ENCODE data around the gene CPNE1. TPM values are rescaled to one million over a fixed set of nuclear protein-coding genes. Genes with fewer than 3 reads are reported as not detected.

CPNE1 gene
- total RNA-seq, 3 donors from 2014 or later (not counting 1 experiment from before 2014, with no cell fraction given), result 298 to 342 (median 334) TPM

- intact Hi-C loops (cut with micrococcal nuclease), result no loop called here
- WGBS (ENCODE audit: insufficient coverage), result 69% methylated on average over 2 of the region's 2 CpGs
- no peaks in the 10 kb centered on the region for H3K9me3 Mint-ChIP-seq
- no peak for TF ChIP-seq CTCF (IDR thresholded peaks at IDR 0.05)
- H3K27ac Mint-ChIP-seq, result no peak overlapping the region
- no peaks in the 10 kb centered on the region for H3K36me3 Mint-ChIP-seq
- no peaks in the 10 kb centered on the region for H3K4me1 Mint-ChIP-seq
- DNase-seq, result no peak
- H3K4me3 Mint-ChIP-seq, result no peak overlapping the region
- H3K27me3 Mint-ChIP-seq (ENCODE audit: low read depth in 2 of 2), result peaks cover 6 to 12% of the 10 kb centered on the region in 2 donors
- H3K9me3 ChIP-seq (ENCODE audit: control insufficient read depth, insufficient read depth, low read length), result no peaks in the 10 kb centered on the region
- no peaks in the 10 kb centered on the region for H3K4me1 ChIP-seq (ENCODE audit: control insufficient read depth, insufficient read depth, low read length)
- no peak for ATAC-seq
- H3K27me3 ChIP-seq (ENCODE audit: control insufficient read depth, insufficient read depth, low read length), result no peaks in the 10 kb centered on the region
- no peaks in the 10 kb centered on the region for H3K36me3 ChIP-seq (ENCODE audit: control insufficient read depth, insufficient read depth, low read length)
- no peak overlapping the region for H3K27ac ChIP-seq (ENCODE audit: low read length)
- no peak overlapping the region for H3K4me3 ChIP-seq (ENCODE audit: low read length)
Measured at GRCh38 chr20:35592339-35592974, 72.2 kb downstream of the CPNE1 start.

- 89% methylated on average over 14 of the region's 14 CpGs for WGBS (ENCODE audit: insufficient coverage)
- no peaks in the 10 kb centered on the region for H3K9me3 Mint-ChIP-seq
- H3K27me3 ChIP-seq (ENCODE audit: control insufficient read depth, insufficient read depth, low read length), result no peaks in the 10 kb centered on the region
- no peaks in the 10 kb centered on the region for H3K9me3 ChIP-seq (ENCODE audit: control insufficient read depth, insufficient read depth, low read length)
- ATAC-seq (no peak), DNase-seq (no peak)
- no peak overlapping the region for H3K4me3 Mint-ChIP-seq
- H3K27ac ChIP-seq (ENCODE audit: low read length), result no peak overlapping the region
- H3K4me1 Mint-ChIP-seq, result no peaks in the 10 kb centered on the region
- H3K27me3 Mint-ChIP-seq (ENCODE audit: low read depth in 2 of 2), result no peaks in the 10 kb centered on the region
- H3K36me3 Mint-ChIP-seq, result no peaks in the 10 kb centered on the region
- no peak for TF ChIP-seq CTCF (IDR thresholded peaks at IDR 0.05)
- no peaks in the 10 kb centered on the region for H3K4me1 ChIP-seq (ENCODE audit: control insufficient read depth, insufficient read depth, low read length)
- no peak overlapping the region for H3K4me3 ChIP-seq (ENCODE audit: low read length)
- intact Hi-C loops (cut with micrococcal nuclease), result no loop called here
- no peaks in the 10 kb centered on the region for H3K36me3 ChIP-seq (ENCODE audit: control insufficient read depth, insufficient read depth, low read length)
- no peak overlapping the region for H3K27ac Mint-ChIP-seq
Measured at GRCh38 chr20:35588397-35588796, 76.3 kb downstream of the CPNE1 start.

- no peak for ATAC-seq
- H3K36me3 ChIP-seq (ENCODE audit: control insufficient read depth, insufficient read depth, low read length), result no peaks in the 10 kb centered on the region
Measured at GRCh38 chr20:35587436-35587835, 77.3 kb downstream of the CPNE1 start.

More at GRCh38 chr20:35587436-35587835, 77.3 kb downstream of the CPNE1 start:
- no peaks in the 10 kb centered on the region for H3K9me3 Mint-ChIP-seq
- Histone ChIP-seq H3K9me3 (ENCODE audit: control insufficient read depth, insufficient read depth, low read length) (no peaks in the 10 kb centered on the region), H3K27ac (ENCODE audit: low read length) (no peak overlapping the region), H3K4me3 (ENCODE audit: low read length) (no peak overlapping the region), H3K4me1 (ENCODE audit: control insufficient read depth, insufficient read depth, low read length) (no peaks in the 10 kb centered on the region), H3K27me3 (ENCODE audit: control insufficient read depth, insufficient read depth, low read length) (no peaks in the 10 kb centered on the region)
- H3K27ac Mint-ChIP-seq, result no peak overlapping the region
- no peak overlapping the region for H3K4me3 Mint-ChIP-seq
- no peaks in the 10 kb centered on the region for H3K36me3 Mint-ChIP-seq
- intact Hi-C loops (cut with micrococcal nuclease), result no loop called here
- H3K27me3 Mint-ChIP-seq (ENCODE audit: low read depth in 2 of 2), result no peaks in the 10 kb centered on the region
- no peak for DNase-seq
- no peaks in the 10 kb centered on the region for H3K4me1 Mint-ChIP-seq
- 86% methylated on average over 2 of the region's 2 CpGs for WGBS (ENCODE audit: insufficient coverage)
- no peak for TF ChIP-seq CTCF (IDR thresholded peaks at IDR 0.05)

Measured in natural killer cell (primary cell).